Esophagus (tissue), 2 donors: ENCODE results near the gene MED17. TPM values are rescaled to one million over a fixed set of nuclear protein-coding genes. Genes with fewer than 3 reads are reported as not detected.
"Not testable (repeated sequence)": the region's sequence is repeated elsewhere in the genome, so short reads cannot be mapped to it uniquely, and the experiment has no call there.

Experiments used
- H3K27ac ChIP-seq, 2 donors: one replicate each; pipeline ENCODE4 v1.5.1; 2013; ENCODE audit warnings: low read depth in 2 of 2, mild to moderate bottlenecking in 2 of 2, inconsistent platforms in 1 of 2, low read length in 1 of 2, moderate library complexity in 1 of 2
- H3K27me3 ChIP-seq, 2 donors: one replicate each; pipeline ENCODE4 v1.6.1; 2013; ENCODE audit warnings: low read length in 2 of 2, control low read depth in 1 of 2, mild to moderate bottlenecking in 1 of 2; ENCODE audit not compliant: insufficient read depth in 2 of 2, control insufficient read depth in 1 of 2
- H3K36me3 ChIP-seq, 2 donors: one replicate each; pipeline ENCODE4 v1.6.1; 2013; ENCODE audit warnings: low read length in 1 of 2; ENCODE audit not compliant: control insufficient read depth in 2 of 2, insufficient read depth in 2 of 2
- H3K4me1 ChIP-seq, 2 donors: one replicate each; pipeline ENCODE4 v1.6.1; 2013; ENCODE audit warnings: low read length in 1 of 2; ENCODE audit not compliant: control insufficient read depth in 2 of 2, insufficient read depth in 2 of 2
- H3K4me3 ChIP-seq, 2 donors: one replicate each; pipeline ENCODE4 v1.5.1; 2013; ENCODE audit warnings: low read length in 2 of 2, mild to moderate bottlenecking in 2 of 2, low read depth in 1 of 2, moderate library complexity in 1 of 2
- H3K9me3 ChIP-seq, 2 donors: one replicate each; pipeline ENCODE4 v1.6.1; 2013; ENCODE audit warnings: mild to moderate bottlenecking in 2 of 2, low read depth in 1 of 2, low read length in 1 of 2, moderate library complexity in 1 of 2; ENCODE audit not compliant: control insufficient read depth in 2 of 2, insufficient read depth in 1 of 2
- WGBS, 2 donors: extraction: QIAGEN DNeasy Blood & Tissue Kit; methylation state at CpG; one replicate each; pipeline ENCODE4 v1.1.7; 2013; 5-methylcytosine and 5-hydroxymethylcytosine counted together
- polyA plus RNA-seq, 2 donors: library from polyadenylated mRNA; stranded (reverse); fragments of 200-250 nt; gene quantifications; one replicate each; pipeline ENCODE4 v1.2.3, GENCODE V29; 2013
- donor health status: healthy with polysubstance abuse.
- donor health status: Bipolar disorder and iron deficiency.

MED17 gene
- polyA plus RNA-seq, 2 donors, result 6.3 to 9.4 TPM

GRCh38 chr11:93773045-93773477 lies 11.0 kb upstream of the MED17 start:
- 89 to 90% methylated on average over 3 of the region's 3 CpGs for WGBS, 2 donors
- no peaks in the 10 kb centered on the region for H3K4me1 ChIP-seq
- H3K9me3 ChIP-seq, result no peaks in the 10 kb centered on the region

GRCh38 chr11:93773601-93774200 lies 10.4 kb upstream of the MED17 start:
- H3K36me3 ChIP-seq, result no peaks in the 10 kb centered on the region
- no peak overlapping the region for H3K27ac ChIP-seq
- WGBS, 2 donors, result 87 to 89% methylated on average over 10 of the region's 10 CpGs
- H3K9me3 ChIP-seq, result no peaks in the 10 kb centered on the region
- no peaks in the 10 kb centered on the region for H3K27me3 ChIP-seq
- no peaks in the 10 kb centered on the region for H3K4me1 ChIP-seq
- no peak overlapping the region for H3K4me3 ChIP-seq

More at GRCh38 chr11:93773045-93773477, 11.0 kb upstream of the MED17 start:
- Histone ChIP-seq H3K27ac (no peak overlapping the region), H3K36me3 (no peaks in the 10 kb centered on the region), H3K27me3 (no peaks in the 10 kb centered on the region), H3K4me3 (no peak overlapping the region)

GRCh38 chr11:93774560-93774959 lies 9.5 kb upstream of the MED17 start:
- H3K4me1 ChIP-seq, H3K27me3 ChIP-seq, H3K36me3 ChIP-seq, H3K27ac ChIP-seq, H3K4me3 ChIP-seq, H3K9me3 ChIP-seq: not testable (repeated sequence)
- WGBS, 2 donors, result 91% methylated on average over 3 of the region's 3 CpGs

GRCh38 chr11:93775289-93775688 lies 8.8 kb upstream of the MED17 start:
- H3K27me3 ChIP-seq, result no peaks in the 10 kb centered on the region
- WGBS, 2 donors, result 44 to 47% methylated on average over 2 of the region's 2 CpGs
- H3K36me3 ChIP-seq, result no peaks in the 10 kb centered on the region
- H3K9me3 ChIP-seq, result no peaks in the 10 kb centered on the region
- H3K27ac ChIP-seq, result no peak overlapping the region
- H3K4me1 ChIP-seq, result no peaks in the 10 kb centered on the region
- no peak overlapping the region for H3K4me3 ChIP-seq

GRCh38 chr11:93783362-93783761 lies 720 bp upstream of the MED17 start:
- Histone ChIP-seq H3K4me1 (peaks cover 0 to 3% of the 10 kb centered on the region in 2 donors), H3K9me3 (no peaks in the 10 kb centered on the region), H3K4me3 (peak overlapping the region in 1 of 2 donors; percentile 94), H3K27me3 (no peaks in the 10 kb centered on the region), H3K36me3 (no peaks in the 10 kb centered on the region), H3K27ac (no peak overlapping the region)
- WGBS, 2 donors, result 54% methylated on average over 7 of the region's 7 CpGs

GRCh38 chr11:93783765-93784144 lies 327 bp upstream of the MED17 start:
- peak overlapping the region; percentile 94 to 98 for H3K4me3 ChIP-seq
- H3K36me3 ChIP-seq, result peaks cover 0 to 2% of the 10 kb centered on the region in 2 donors
- peak overlapping the region; percentile 92 to 98 for H3K27ac ChIP-seq
- peaks cover 0 to 3% of the 10 kb centered on the region in 2 donors for H3K4me1 ChIP-seq
- H3K27me3 ChIP-seq, result no peaks in the 10 kb centered on the region
- WGBS, 2 donors, result 1% methylated on average over 10 of the region's 10 CpGs
- H3K9me3 ChIP-seq, result no peaks in the 10 kb centered on the region

- H3K4me3 ChIP-seq, result peak overlapping the region; percentile 94 to 98
- no peaks in the 10 kb centered on the region for H3K27me3 ChIP-seq
- peak overlapping the region; percentile 92 to 98 for H3K27ac ChIP-seq
- 0% methylated on average over 13 of the region's 13 CpGs for WGBS, 2 donors
- H3K4me1 ChIP-seq, result peaks cover 0 to 3% of the 10 kb centered on the region in 2 donors
- H3K9me3 ChIP-seq, result no peaks in the 10 kb centered on the region
- H3K36me3 ChIP-seq, result peaks cover 3 to 6% of the 10 kb centered on the region in 2 donors
Measured at GRCh38 chr11:93784935-93785360, 866 bp downstream of the MED17 start.

GRCh38 chr11:93791493-93791892 lies 7.4 kb downstream of the MED17 start:
- Histone ChIP-seq H3K27ac (no peak overlapping the region), H3K4me3 (no peak overlapping the region), H3K4me1 (no peaks in the 10 kb centered on the region), H3K36me3 (peaks cover 5 to 6% of the 10 kb centered on the region in 2 donors), H3K27me3 (no peaks in the 10 kb centered on the region), H3K9me3 (no peaks in the 10 kb centered on the region)
- WGBS, 2 donors, result 84% methylated on average over 5 of the region's 5 CpGs

GRCh38 chr11:93796441-93797231 lies 12.6 kb downstream of the MED17 start:
- H3K4me1 ChIP-seq, result no peaks in the 10 kb centered on the region
- H3K9me3 ChIP-seq, result no peaks in the 10 kb centered on the region
- H3K36me3 ChIP-seq, result peaks cover 5 to 8% of the 10 kb centered on the region in 2 donors
- WGBS, 2 donors, result 94 to 97% methylated on average over 6 of the region's 6 CpGs
- H3K27ac ChIP-seq, result no peak overlapping the region
- no peaks in the 10 kb centered on the region for H3K27me3 ChIP-seq
- no peak overlapping the region for H3K4me3 ChIP-seq
